Measurements from ENCODE around the gene PLCH2.

- TF ChIP-seq MXI1 (conservative IDR thresholded peaks at IDR 0.05; ENCODE audit: poor library complexity, severe bottlenecking) = no peak
- TF ChIP-seq CTCF (IDR thresholded peaks at IDR 0.05; ENCODE audit: poor library complexity, severe bottlenecking) = no peak
Observed at GRCh38 chr1:2498648-2499047, 22.6 kb downstream of the PLCH2 start.
